GM19463 (cell line): ENCODE measurements around the gene ARAP3.

ENCODE experiments used
- ATAC-seq: cut with Tn5 transposase; IDR thresholded peaks from one replicate; pipeline ENCODE4 v1.9.1; 2021; ENCODE audit warnings: mild to moderate bottlenecking, moderate library complexity; ENCODE audit not compliant: unreplicated experiment

ARAP3 gene

GRCh38 chr5:141701360-141702119 lies 19.5 kb upstream of the ARAP3 start:
- peak; percentile 63 for ATAC-seq

GRCh38 chr5:141697586-141697985 lies 15.6 kb upstream of the ARAP3 start:
- no peak for ATAC-seq

- ATAC-seq, result no peak
These were observed 14.4 kb upstream of the ARAP3 start for GRCh38 chr5:141696431-141696830.

- ATAC-seq, result no peak
These were observed 13.7 kb upstream of the ARAP3 start for GRCh38 chr5:141695627-141696215.

GRCh38 chr5:141694479-141694878 lies 12.4 kb upstream of the ARAP3 start:
- no peak for ATAC-seq

- ATAC-seq, result no peak
These were observed 11.1 kb upstream of the ARAP3 start for GRCh38 chr5:141692919-141693725.

GRCh38 chr5:141692533-141692888 lies 10.5 kb upstream of the ARAP3 start:
- ATAC-seq, result no peak

- ATAC-seq, result peak; percentile 89
These were observed 10.0 kb upstream of the ARAP3 start for GRCh38 chr5:141691867-141692532.

GRCh38 chr5:141691286-141691866 lies 9.3 kb upstream of the ARAP3 start:
- ATAC-seq, result no peak

- ATAC-seq, result no peak
These were observed 4.8 kb upstream of the ARAP3 start for GRCh38 chr5:141686648-141687416.

GRCh38 chr5:141685591-141685990 lies 3.6 kb upstream of the ARAP3 start:
- no peak for ATAC-seq

GRCh38 chr5:141683596-141684141 lies 1.6 kb upstream of the ARAP3 start:
- ATAC-seq, result no peak

- ATAC-seq, result no peak
These were observed 735 bp downstream of the ARAP3 start for GRCh38 chr5:141681295-141681694.

- ATAC-seq, result no peak
These were observed 1.3 kb downstream of the ARAP3 start for GRCh38 chr5:141680751-141681201.

GRCh38 chr5:141680178-141680577 lies 1.9 kb downstream of the ARAP3 start:
- ATAC-seq, result no peak

- ATAC-seq, result no peak
These were observed 4.6 kb downstream of the ARAP3 start for GRCh38 chr5:141677415-141677814.

- ATAC-seq, result no peak
These were observed 6.4 kb downstream of the ARAP3 start for GRCh38 chr5:141675672-141676071.

GRCh38 chr5:141674747-141675146 lies 7.3 kb downstream of the ARAP3 start:
- no peak for ATAC-seq

GRCh38 chr5:141672841-141673813 lies 8.9 kb downstream of the ARAP3 start:
- ATAC-seq, result no peak
